Gastrocnemius medialis (tissue), 4 donors: ENCODE measurements around the gene SERPINA6. TPM values are rescaled to one million over a fixed set of nuclear protein-coding genes. Genes with fewer than 3 reads are reported as not detected.
"Not testable (repeated sequence)": the region's sequence is repeated elsewhere in the genome, so short reads cannot be mapped to it uniquely, and the experiment has no call there.

Experiments used
- ATAC-seq, 2 donors: fragments of 150-250 bp; one replicate each; pipeline ENCODE4 v1.9.1; 2016
- DNase-seq, 2 donors: peaks; one replicate each; pipeline ENCODE4 v3.0.0-alpha.2; 2019
- H3K27ac ChIP-seq, 4 donors: fragments of 200-600 bp; sonication (generic); 1 replicate in 1 of 4; 2 replicates in 3 of 4; pipeline ENCODE4 v1.5.1; 2016 to 2018; ENCODE audit warnings: mild to moderate bottlenecking in 2 of 4, moderate library complexity in 1 of 4
- H3K27me3 ChIP-seq, 3 donors: fragments of 200-600 bp; sonication (generic) in 2 of 3; 1 replicate in 1 of 3; 2 replicates in 2 of 3; pipeline versions ENCODE4 v1.5.1 to v1.6.0; 2016 to 2019; ENCODE audit warnings: mild to moderate bottlenecking in 1 of 3, moderate library complexity in 1 of 3
- H3K36me3 ChIP-seq, 2 donors: fragments of 200-600 bp; sonication (generic) in 1 of 2; one replicate each; pipeline ENCODE4 v1.5.1; 2017 to 2018
- H3K4me1 ChIP-seq, 2 donors: fragments of 200-600 bp; sonication (generic) in 1 of 2; one replicate each; pipeline ENCODE4 v1.5.1; 2016 to 2017; ENCODE audit warnings: mild to moderate bottlenecking in 2 of 2
- H3K4me3 ChIP-seq, 4 donors: fragments of 200-600 bp; sonication (generic) in 3 of 4; 1 replicate in 1 of 4; 2 replicates in 3 of 4; pipeline ENCODE4 v1.5.1; 2016 to 2019; ENCODE audit warnings: mild to moderate bottlenecking in 2 of 4
- H3K9me3 ChIP-seq, 3 donors: fragments of 200-600 bp; sonication (generic) in 2 of 3; 1 replicate in 1 of 3; 2 replicates in 2 of 3; pipeline ENCODE4 v1.5.1; 2016 to 2019
- POLR2A ChIP-seq, 2 donors: fragments of 450-650 bp; IDR thresholded peaks; one replicate each; pipeline ENCODE4 v1.6.1; 2017; ENCODE audit warnings: antibody characterized with exemption in 2 of 2, mild to moderate bottlenecking in 2 of 2, moderate library complexity in 2 of 2
- in situ Hi-C, 4 donors: fragments of 200-750 bp; cut with MboI; loops; one replicate each; pipeline versions ENCODE4 v1.15.0 to v1.8.0; 2017; ENCODE audit warnings: low sequenced_read_pairs in 4 of 4
- intact Hi-C: fragments of 100-400 bp; cut with DNase I; formaldehyde crosslinking; loops from one replicate; pipeline ENCODE4 v1.15.1; 2023; ENCODE audit warnings: low total_unique reads
- total RNA-seq, 4 donors: library from RNA; depleted of rRNA; stranded (reverse); fragments of >200 nt; gene quantifications; one replicate each; pipeline versions ENCODE4 v1.1.0 to v1.2.3, GENCODE V29; 2016
- TF ChIP-seq, protein P1 (sequence below), 5 experiments: fragments of 450-650 bp in 3 of 5; fragments of 200-600 bp in 2 of 5; sonication (generic) in 2 of 5; IDR thresholded peaks in 4 of 5; conservative IDR thresholded peaks in 1 of 5; 1 replicate in 4 of 5; 2 replicates in 1 of 5; pipeline ENCODE4 v1.5.1; 2016 to 2019; ENCODE audit warnings: antibody characterized with exemption in 5 of 5, mild to moderate bottlenecking in 3 of 5, moderate library complexity in 3 of 5

Gene SERPINA6
- total RNA-seq, 4 donors from 2014 or later, result 0.26 to 0.69 TPM; not detected in 2

- no peak for ATAC-seq
- intact Hi-C loops (no loop called here), in situ Hi-C loops (no loop called here)
- H3K27me3 ChIP-seq, result no peaks in the 10 kb centered on the region
- no peaks in the 10 kb centered on the region for H3K9me3 ChIP-seq
- no peak for TF ChIP-seq POLR2A (IDR thresholded peaks at IDR 0.05)
- TF ChIP-seq, protein P1, sequence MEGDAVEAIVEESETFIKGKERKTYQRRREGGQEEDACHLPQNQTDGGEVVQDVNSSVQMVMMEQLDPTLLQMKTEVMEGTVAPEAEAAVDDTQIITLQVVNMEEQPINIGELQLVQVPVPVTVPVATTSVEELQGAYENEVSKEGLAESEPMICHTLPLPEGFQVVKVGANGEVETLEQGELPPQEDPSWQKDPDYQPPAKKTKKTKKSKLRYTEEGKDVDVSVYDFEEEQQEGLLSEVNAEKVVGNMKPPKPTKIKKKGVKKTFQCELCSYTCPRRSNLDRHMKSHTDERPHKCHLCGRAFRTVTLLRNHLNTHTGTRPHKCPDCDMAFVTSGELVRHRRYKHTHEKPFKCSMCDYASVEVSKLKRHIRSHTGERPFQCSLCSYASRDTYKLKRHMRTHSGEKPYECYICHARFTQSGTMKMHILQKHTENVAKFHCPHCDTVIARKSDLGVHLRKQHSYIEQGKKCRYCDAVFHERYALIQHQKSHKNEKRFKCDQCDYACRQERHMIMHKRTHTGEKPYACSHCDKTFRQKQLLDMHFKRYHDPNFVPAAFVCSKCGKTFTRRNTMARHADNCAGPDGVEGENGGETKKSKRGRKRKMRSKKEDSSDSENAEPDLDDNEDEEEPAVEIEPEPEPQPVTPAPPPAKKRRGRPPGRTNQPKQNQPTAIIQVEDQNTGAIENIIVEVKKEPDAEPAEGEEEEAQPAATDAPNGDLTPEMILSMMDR (IDR thresholded peaks at IDR 0.05 in 4 of 5, conservative IDR thresholded peaks at IDR 0.05 in 1 of 5), result no peak
- H3K36me3 ChIP-seq, result no peaks in the 10 kb centered on the region
- DNase-seq, result no peak
- H3K4me3 ChIP-seq, result no peak overlapping the region
- no peaks in the 10 kb centered on the region for H3K4me1 ChIP-seq
- H3K27ac ChIP-seq, result no peak overlapping the region
Measured at GRCh38 chr14:94278731-94279130, 44.4 kb downstream of the SERPINA6 start.

DNA sequence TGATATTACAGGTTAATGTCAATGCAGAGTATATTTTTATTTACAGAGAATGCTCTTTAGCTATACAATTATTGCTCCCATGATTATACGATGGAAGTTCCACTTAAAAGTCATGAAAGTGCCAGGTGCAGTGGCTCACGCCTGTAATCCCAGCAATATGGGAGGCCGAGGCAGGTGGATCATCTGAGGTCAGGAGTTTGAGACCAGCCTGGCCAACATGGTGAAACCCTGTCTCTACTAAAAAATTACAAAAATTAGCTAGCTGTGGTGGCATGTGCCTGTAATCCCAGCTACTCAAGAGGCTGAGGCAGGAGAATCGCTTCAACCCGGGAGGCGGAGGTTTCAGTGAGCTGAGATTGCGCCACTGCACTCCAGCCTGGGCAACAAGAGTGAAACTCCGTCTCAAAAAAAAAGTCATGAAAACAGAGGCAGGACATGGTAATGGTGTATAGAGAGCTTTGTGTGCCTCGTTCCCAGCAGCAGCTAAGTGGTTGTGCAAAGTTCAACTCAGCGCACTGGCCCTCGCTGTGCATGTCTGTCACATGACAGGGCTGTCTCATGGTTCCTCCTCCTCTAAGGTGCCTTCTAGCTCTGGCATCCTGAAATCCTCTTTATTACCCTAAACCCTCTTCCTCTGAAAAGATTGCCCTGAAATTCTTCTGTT, 46.1 kb downstream of the SERPINA6 start:
- H3K36me3 ChIP-seq, H3K4me3 ChIP-seq, intact Hi-C loops, in situ Hi-C loops, H3K4me1 ChIP-seq, ATAC-seq, H3K27me3 ChIP-seq, H3K27ac ChIP-seq, H3K9me3 ChIP-seq, DNase-seq: not testable (repeated sequence)

DNA sequence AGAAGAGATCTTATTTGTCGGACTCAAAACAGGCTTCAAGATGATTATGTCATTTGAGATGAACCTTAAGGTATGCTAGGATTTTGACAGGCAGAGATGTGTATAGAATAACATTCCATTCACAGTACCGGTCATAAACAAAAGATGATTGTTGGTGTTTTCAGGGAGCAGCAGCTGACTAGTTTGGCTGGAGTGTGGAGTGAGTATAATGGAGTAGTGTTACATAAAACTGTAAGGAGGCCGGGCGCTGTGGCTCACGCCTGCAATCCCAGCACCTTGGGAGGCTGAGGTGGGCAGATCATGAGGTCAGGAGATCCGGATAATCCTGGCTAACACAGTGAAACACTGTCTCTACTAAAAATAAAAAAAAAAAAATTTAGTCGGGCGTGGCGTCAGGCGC, 54.0 kb downstream of the SERPINA6 start:
- no peaks in the 10 kb centered on the region for H3K27me3 ChIP-seq
- H3K27ac ChIP-seq, result no peak overlapping the region
- H3K9me3 ChIP-seq, result no peaks in the 10 kb centered on the region
- no peak overlapping the region for H3K4me3 ChIP-seq
- in situ Hi-C loops, result no loop called here
- no peak for TF ChIP-seq POLR2A (IDR thresholded peaks at IDR 0.05)
- TF ChIP-seq, protein P1 (IDR thresholded peaks at IDR 0.05 in 4 of 5, conservative IDR thresholded peaks at IDR 0.05 in 1 of 5), result no peak
- H3K4me1 ChIP-seq, result no peaks in the 10 kb centered on the region
- intact Hi-C loops, result no loop called here
- no peaks in the 10 kb centered on the region for H3K36me3 ChIP-seq
- ATAC-seq (no peak), DNase-seq (no peak)

DNA sequence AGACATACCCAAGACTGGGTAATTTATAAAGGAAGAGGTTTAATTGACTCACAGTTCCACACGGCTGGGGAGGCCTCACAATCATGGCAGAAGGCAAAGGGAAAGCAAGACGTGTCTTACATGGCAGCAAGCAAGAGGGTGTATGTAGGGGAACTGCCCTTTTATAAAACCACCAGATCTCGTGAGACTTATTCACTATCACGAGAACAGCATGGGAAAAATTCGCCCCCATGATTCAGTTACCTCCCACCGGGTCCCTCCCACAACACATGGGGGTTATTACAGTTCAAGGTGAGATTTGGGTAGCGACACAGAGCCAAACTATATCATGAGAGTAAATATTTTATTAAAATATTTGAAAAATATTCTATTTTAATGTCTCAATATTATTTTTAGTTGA, 54.6 kb downstream of the SERPINA6 start:
- H3K9me3 ChIP-seq, H3K27me3 ChIP-seq, intact Hi-C loops, H3K4me3 ChIP-seq, H3K27ac ChIP-seq, H3K4me1 ChIP-seq, DNase-seq, in situ Hi-C loops, H3K36me3 ChIP-seq, ATAC-seq: not testable (repeated sequence)

- H3K4me3 ChIP-seq, result no peak overlapping the region
- DNase-seq (no peak), ATAC-seq (no peak)
- H3K27me3 ChIP-seq, result no peaks in the 10 kb centered on the region
- no peaks in the 10 kb centered on the region for H3K9me3 ChIP-seq
- H3K27ac ChIP-seq, result no peak overlapping the region
- intact Hi-C loops (no loop called here), in situ Hi-C loops (no loop called here)
- H3K4me1 ChIP-seq, result no peaks in the 10 kb centered on the region
- TF ChIP-seq POLR2A (IDR thresholded peaks at IDR 0.05), result no peak
- TF ChIP-seq, protein P1 (IDR thresholded peaks at IDR 0.05 in 4 of 5, conservative IDR thresholded peaks at IDR 0.05 in 1 of 5), result no peak
- no peaks in the 10 kb centered on the region for H3K36me3 ChIP-seq
Measured at GRCh38 chr14:94267352-94267751, 55.8 kb downstream of the SERPINA6 start.

- H3K4me3 ChIP-seq, H3K27ac ChIP-seq, H3K9me3 ChIP-seq, intact Hi-C loops, in situ Hi-C loops, H3K36me3 ChIP-seq, ATAC-seq, H3K27me3 ChIP-seq, H3K4me1 ChIP-seq, DNase-seq: not testable (repeated sequence)
Measured at GRCh38 chr14:94264195-94264594, 58.9 kb downstream of the SERPINA6 start.

Other genes starting within 250 kb of the SERPINA6 start
- 100 to 1,000 TPM; 106 to 200 (median 128) TPM for gene DDX24, start 242.1 kb downstream of the SERPINA6 start, total RNA-seq
- gene IFI27L1, start 242.0 kb downstream of the SERPINA6 start, total RNA-seq, result 10 to 100 TPM in 1 of 4 donors, 1 to 10 TPM in 3; 7.1 to 10.3 (median 8.3) TPM
- gene IFI27, start 212.6 kb downstream of the SERPINA6 start, total RNA-seq, result 100 to 1,000 TPM in 3 of 4 donors, 10 to 100 TPM in 1; 65.6 to 179 (median 123) TPM
- gene IFI27L2, start 193.7 kb downstream of the SERPINA6 start, total RNA-seq, result 1 to 10 TPM; 1.1 to 9.1 (median 3.3) TPM
- gene PPP4R4, start 149.0 kb downstream of the SERPINA6 start, total RNA-seq, result under 1 TPM in 1 of 4 donors, not detected in 3; 0.13 TPM
- under 1 TPM in 2 of 4 donors, not detected in 2; 0.23 to 0.42 TPM for gene SERPINA10, start 30.1 kb downstream of the SERPINA6 start, total RNA-seq
- gene SERPINA2, start 43.4 kb upstream of the SERPINA6 start, total RNA-seq, result not detected
- 100 to 1,000 TPM in 1 of 4 donors, 10 to 100 TPM in 1, 1 to 10 TPM in 1, under 1 TPM in 1; 0.56 to 135 (median 29.2) TPM for gene SERPINA1, start 65.3 kb upstream of the SERPINA6 start, total RNA-seq
- under 1 TPM in 1 of 4 donors, not detected in 3; 0.22 TPM for gene SERPINA11, start 129.5 kb upstream of the SERPINA6 start, total RNA-seq
- gene SERPINA9, start 152.9 kb upstream of the SERPINA6 start, total RNA-seq, result not detected
- not detected for gene SERPINA12, start 186.1 kb upstream of the SERPINA6 start, total RNA-seq
- under 1 TPM in 2 of 4 donors, not detected in 2; 0.13 to 0.26 TPM for gene SERPINA4, start 238.1 kb upstream of the SERPINA6 start, total RNA-seq